ENCODE data around the gene LITAFD. TPM values are rescaled to one million over a fixed set of nuclear protein-coding genes. Genes with fewer than 3 reads are reported as not detected.
"Not testable (repeated sequence)": the region's sequence is repeated elsewhere in the genome, so short reads cannot be mapped to it uniquely, and the experiment has no call there.

LITAFD gene
- total RNA-seq, 4 donors from 2014 or later: not detected

DNA sequence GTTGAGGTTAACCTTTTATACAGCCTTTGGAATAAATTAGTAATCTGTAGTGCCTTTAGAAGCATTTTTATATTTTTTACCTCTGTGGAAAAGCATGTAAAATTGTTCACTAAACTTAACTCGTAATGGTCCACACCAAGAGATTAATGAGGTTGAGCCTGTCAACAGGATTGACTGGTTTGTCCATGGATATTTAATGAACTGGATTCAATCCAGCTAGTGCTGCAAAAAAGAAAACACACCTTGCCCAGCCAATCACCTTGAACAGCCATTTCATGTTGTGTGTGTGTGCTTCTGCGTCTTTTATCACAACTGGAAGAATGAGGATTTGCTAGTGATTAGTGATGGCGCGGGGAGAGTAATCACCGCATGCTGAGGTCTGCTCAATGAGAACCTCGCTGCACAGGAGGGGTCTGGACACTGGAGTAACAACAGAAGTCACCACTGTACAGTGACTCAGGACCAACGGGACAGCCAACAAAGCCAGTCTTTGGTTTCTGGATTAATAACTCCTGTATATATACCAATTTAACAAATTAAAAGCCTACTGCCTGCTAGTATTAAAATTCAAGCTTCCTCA is 33.7 kb downstream of the LITAFD start:
- intact Hi-C loops (cut with DNase I): no loop called here
- H3K27me3 ChIP-seq: no peaks in the 10 kb centered on the region
- 96% methylated on average over 7 of the region's 7 CpGs for WGBS
- TF ChIP-seq, protein P1, sequence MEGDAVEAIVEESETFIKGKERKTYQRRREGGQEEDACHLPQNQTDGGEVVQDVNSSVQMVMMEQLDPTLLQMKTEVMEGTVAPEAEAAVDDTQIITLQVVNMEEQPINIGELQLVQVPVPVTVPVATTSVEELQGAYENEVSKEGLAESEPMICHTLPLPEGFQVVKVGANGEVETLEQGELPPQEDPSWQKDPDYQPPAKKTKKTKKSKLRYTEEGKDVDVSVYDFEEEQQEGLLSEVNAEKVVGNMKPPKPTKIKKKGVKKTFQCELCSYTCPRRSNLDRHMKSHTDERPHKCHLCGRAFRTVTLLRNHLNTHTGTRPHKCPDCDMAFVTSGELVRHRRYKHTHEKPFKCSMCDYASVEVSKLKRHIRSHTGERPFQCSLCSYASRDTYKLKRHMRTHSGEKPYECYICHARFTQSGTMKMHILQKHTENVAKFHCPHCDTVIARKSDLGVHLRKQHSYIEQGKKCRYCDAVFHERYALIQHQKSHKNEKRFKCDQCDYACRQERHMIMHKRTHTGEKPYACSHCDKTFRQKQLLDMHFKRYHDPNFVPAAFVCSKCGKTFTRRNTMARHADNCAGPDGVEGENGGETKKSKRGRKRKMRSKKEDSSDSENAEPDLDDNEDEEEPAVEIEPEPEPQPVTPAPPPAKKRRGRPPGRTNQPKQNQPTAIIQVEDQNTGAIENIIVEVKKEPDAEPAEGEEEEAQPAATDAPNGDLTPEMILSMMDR (IDR thresholded peaks at IDR 0.05): no peak
- TF ChIP-seq POLR2A (IDR thresholded peaks at IDR 0.05; ENCODE audit: low read depth) (no peak), EP300 (IDR thresholded peaks at IDR 0.05) (no peak), POLR2AphosphoS5 (IDR thresholded peaks at IDR 0.05) (no peak)
- H3K27ac ChIP-seq (replicated peaks in 1 of 4): no peak overlapping the region
- H3K4me1 ChIP-seq: no peaks in the 10 kb centered on the region
- peaks cover 76 to 100% (median 94%) of the 10 kb centered on the region in 4 donors for H3K36me3 ChIP-seq
- H3K4me3 ChIP-seq: no peak overlapping the region
- H3K9me3 ChIP-seq: no peaks in the 10 kb centered on the region
- no peak for DNase-seq (ENCODE audit: extremely low spot score)

DNA sequence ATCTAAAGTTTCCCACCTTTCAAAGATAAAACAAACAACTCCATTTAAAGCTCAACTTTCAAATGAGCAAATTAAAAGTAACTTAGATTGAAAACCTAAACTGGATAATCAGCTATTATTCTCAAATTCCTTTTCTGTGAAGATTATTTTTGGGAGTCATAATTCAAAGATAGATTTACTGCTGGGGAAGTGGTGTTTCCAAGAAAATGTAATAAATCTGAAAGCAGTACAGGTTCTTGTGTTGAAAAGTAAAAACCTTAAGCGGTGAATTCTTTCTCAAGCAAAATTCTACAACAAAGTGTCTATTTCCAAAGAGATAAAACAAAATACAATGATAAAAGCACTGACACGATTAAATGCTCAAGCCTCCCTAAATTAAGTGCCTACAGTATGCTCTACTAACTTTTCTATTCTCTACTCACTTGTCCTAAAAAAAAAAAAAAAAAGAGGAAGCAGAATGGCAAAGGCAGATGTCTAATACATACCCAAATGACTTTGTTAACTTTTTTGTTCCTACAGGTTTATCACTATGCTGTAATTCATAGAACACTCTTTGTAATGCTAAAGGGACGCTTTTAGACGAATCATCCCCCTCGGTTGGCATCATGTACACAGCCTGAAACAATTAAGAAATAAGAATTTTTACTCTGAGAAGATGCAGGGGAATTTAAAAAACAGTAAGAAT is 34.5 kb downstream of the LITAFD start:
- H3K36me3 ChIP-seq: peaks cover 74 to 100% (median 93%) of the 10 kb centered on the region in 4 donors
- intact Hi-C loops (cut with DNase I): no loop called here
- no peak for TF ChIP-seq EP300 (IDR thresholded peaks at IDR 0.05)
- TF ChIP-seq, protein P1 (IDR thresholded peaks at IDR 0.05): no peak
- no peak for TF ChIP-seq POLR2A (IDR thresholded peaks at IDR 0.05; ENCODE audit: low read depth)
- no peak for TF ChIP-seq POLR2AphosphoS5 (IDR thresholded peaks at IDR 0.05)
- 83% methylated on average over 5 of the region's 5 CpGs for WGBS
- H3K27ac ChIP-seq (replicated peaks in 1 of 4): no peak overlapping the region
- no peak for DNase-seq (ENCODE audit: extremely low spot score)
- no peaks in the 10 kb centered on the region for H3K9me3 ChIP-seq
- H3K27me3 ChIP-seq: no peaks in the 10 kb centered on the region
- no peak overlapping the region for H3K4me3 ChIP-seq
- H3K4me1 ChIP-seq: no peaks in the 10 kb centered on the region

- peaks cover 77 to 100% (median 94%) of the 10 kb centered on the region in 4 donors for H3K36me3 ChIP-seq
- intact Hi-C loops (cut with DNase I): not testable (repeated sequence)
- WGBS: 96% methylated on average over 10 of the region's 10 CpGs
These were observed 35.2 kb downstream of the LITAFD start for GRCh38 chr16:8917336-8917735.

GRCh38 chr16:8919089-8919933 is 37.2 kb downstream of the LITAFD start:
- Histone ChIP-seq H3K4me3 (no peak overlapping the region), H3K36me3 (peaks cover 76 to 93% (median 86%) of the 10 kb centered on the region in 4 donors), H3K4me1 (peaks cover 0 to 8% (median 6%) of the 10 kb centered on the region in 4 donors), H3K9me3 (no peaks in the 10 kb centered on the region), H3K27ac (replicated peaks in 1 of 4) (no peak overlapping the region), H3K27me3 (no peaks in the 10 kb centered on the region)
- TF ChIP-seq EP300 (IDR thresholded peaks at IDR 0.05) (no peak), POLR2A (IDR thresholded peaks at IDR 0.05; ENCODE audit: low read depth) (no peak), POLR2AphosphoS5 (IDR thresholded peaks at IDR 0.05) (no peak)
- TF ChIP-seq, protein P1 (IDR thresholded peaks at IDR 0.05): no peak
- intact Hi-C loops (cut with DNase I): no loop called here
- DNase-seq (ENCODE audit: extremely low spot score): no peak
- 89% methylated on average over 17 of the region's 18 CpGs for WGBS

More at GRCh38 chr16:8917336-8917735, 35.2 kb downstream of the LITAFD start:
- H3K9me3 ChIP-seq; DNase-seq (ENCODE audit: extremely low spot score); H3K4me3 ChIP-seq; H3K27ac ChIP-seq (replicated peaks in 1 of 4); H3K4me1 ChIP-seq; H3K27me3 ChIP-seq: not testable (repeated sequence)

DNA sequence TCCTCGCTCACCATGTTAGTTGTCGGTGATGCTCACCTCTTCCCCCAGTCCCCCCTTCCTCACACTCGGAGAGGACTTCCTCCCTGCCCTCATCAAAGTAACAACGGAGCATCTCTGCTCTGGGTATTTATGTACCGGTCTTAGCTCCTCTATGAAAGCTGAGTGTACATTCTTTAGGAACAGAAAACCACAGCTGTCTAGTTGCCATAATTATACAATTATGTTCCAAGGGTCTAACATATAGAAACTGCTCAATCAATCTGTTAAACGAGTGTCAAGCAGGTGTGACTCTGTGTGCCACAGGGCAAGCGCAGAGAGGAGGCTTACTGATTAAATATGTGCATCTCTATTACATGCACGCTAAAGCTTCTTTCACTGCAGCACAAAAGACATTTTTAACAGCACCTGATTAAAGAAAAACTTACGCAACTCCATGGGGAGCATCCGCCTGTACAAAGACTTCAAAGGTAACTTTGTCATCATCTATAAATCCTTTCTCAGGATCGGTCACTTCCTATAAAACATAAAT is 37.8 kb downstream of the LITAFD start:
- Histone ChIP-seq H3K27ac (replicated peaks in 1 of 4) (no peak overlapping the region), H3K4me1 (peaks cover 0 to 13% (median 11%) of the 10 kb centered on the region in 4 donors), H3K27me3 (no peaks in the 10 kb centered on the region), H3K4me3 (no peak overlapping the region), H3K36me3 (peaks cover 69 to 93% (median 82%) of the 10 kb centered on the region in 4 donors), H3K9me3 (no peaks in the 10 kb centered on the region)
- 91% methylated on average over 11 of the region's 11 CpGs for WGBS
- TF ChIP-seq EP300 (IDR thresholded peaks at IDR 0.05): no peak
- no peak for TF ChIP-seq POLR2A (IDR thresholded peaks at IDR 0.05; ENCODE audit: low read depth)
- no peak for TF ChIP-seq POLR2AphosphoS5 (IDR thresholded peaks at IDR 0.05)
- TF ChIP-seq, protein P1 (IDR thresholded peaks at IDR 0.05): no peak
- intact Hi-C loops (cut with DNase I): no loop called here
- no peak for DNase-seq (ENCODE audit: extremely low spot score)

Data from esophagus muscularis mucosa (tissue), 4 donors.